H1 (cell line): ENCODE data around the gene DYRK2. TPM values are rescaled to one million over a fixed set of nuclear protein-coding genes. Genes with fewer than 3 reads are reported as not detected.

Experiments
- CTCF ChIA-PET: fragments of 300-600 bp; sonication (Branson Sonifier 250); formaldehyde crosslinking; loops from one replicate; lab custom pipeline; 2021; ENCODE audit not compliant: partially characterized antibody; lab: Charles Lee
- POLR2A ChIA-PET: fragments of 300-600 bp; sonication (Branson Sonifier 250); formaldehyde crosslinking; loops from one replicate; lab custom pipeline; 2021; ENCODE audit warnings: inconsistent platforms; ENCODE audit not compliant: partially characterized antibody; lab: Charles Lee
- DNase-seq, 2 experiments: peaks; one replicate each; pipeline versions ENCODE4 v3.0.0 to v3.0.0-alpha.2; 2010 to 2022; ENCODE audit warnings: low spot score in 2 of 2, low read depth in 1 of 2, mixed read lengths in 1 of 2
- FAIRE-seq: peaks from 2 replicates; lab custom pipeline; 2011; peaks lifted over from hg19 to GRCh38; lab: Jason Lieb, UNC
- H2AFZ ChIP-seq: 2 replicates; pipeline ENCODE4 v1.8.1; 2012; ENCODE audit warnings: low read length, inconsistent platforms
- H2AK5ac ChIP-seq: 2 replicates; pipeline ENCODE4 v1.6.1; 2013; ENCODE audit warnings: low read depth, low read length
- H2BK120ac ChIP-seq: replicated peaks from 2 replicates; pipeline ENCODE3; 2013; ENCODE audit warnings: low read depth, low read length, inconsistent platforms
- H2BK12ac ChIP-seq: 2 replicates; pipeline ENCODE4 v1.6.1; 2013; ENCODE audit warnings: low read depth, low read length
- H2BK15ac ChIP-seq: 2 replicates; pipeline ENCODE4 v1.6.1; 2013; ENCODE audit warnings: low read length
- H2BK20ac ChIP-seq: 2 replicates; pipeline ENCODE4 v1.6.1; 2013; ENCODE audit warnings: low read length
- H2BK5ac ChIP-seq: 2 replicates; pipeline ENCODE4 v1.6.1; 2013; ENCODE audit warnings: low read depth, low read length
- H3K14ac ChIP-seq: 2 replicates; pipeline ENCODE4 v1.6.1; 2013; ENCODE audit warnings: inconsistent platforms; ENCODE audit not compliant: insufficient read length
- H3K18ac ChIP-seq: 2 replicates; pipeline ENCODE4 v1.6.1; 2013; ENCODE audit warnings: low read length; ENCODE audit errors: extremely low read depth
- H3K23ac ChIP-seq: 2 replicates; pipeline ENCODE4 v1.6.1; 2013; ENCODE audit warnings: inconsistent platforms; ENCODE audit not compliant: insufficient read length
- H3K23me2 ChIP-seq: 2 replicates; pipeline ENCODE4 v1.6.1; 2013; ENCODE audit warnings: low read depth, low read length
- H3K27ac ChIP-seq: 2 replicates; pipeline ENCODE4 v1.6.1; 2011; ENCODE audit warnings: low read depth, low read length, inconsistent platforms
- H3K27me3 ChIP-seq, 4 experiments: replicated peaks in 1 of 4; 1 replicate in 1 of 4; 2 replicates in 3 of 4; pipeline versions ENCODE4 v1.6.1 to v1.8.1; 2011 to 2013; ENCODE audit warnings: low read length in 3 of 4, mild to moderate bottlenecking in 3 of 4, inconsistent platforms in 2 of 4, mixed read lengths in 2 of 4, moderate library complexity in 1 of 4; ENCODE audit not compliant: control insufficient read depth in 3 of 4, insufficient read depth in 3 of 4; ENCODE audit errors: extremely low read depth in 1 of 4
- H3K36me3 ChIP-seq, 4 experiments: 2 replicates each; pipeline versions ENCODE4 v1.6.1 to v1.8.1; 2011 to 2013; ENCODE audit warnings: mild to moderate bottlenecking in 4 of 4, low read length in 3 of 4, moderate library complexity in 2 of 4, control low read depth in 1 of 4, inconsistent platforms in 1 of 4; ENCODE audit not compliant: insufficient read depth in 4 of 4, control insufficient read depth in 2 of 4
- H3K4ac ChIP-seq: replicated peaks from 2 replicates; pipeline ENCODE3; 2013; ENCODE audit warnings: low read length, low read depth, mixed read lengths, inconsistent platforms; ENCODE audit not compliant: insufficient read length
- H3K4me1 ChIP-seq, 4 experiments: replicated peaks in 1 of 4; 1 replicate in 1 of 4; 2 replicates in 3 of 4; pipeline versions ENCODE4 v1.6.1 to v1.8.1; 2011 to 2013; ENCODE audit warnings: low read length in 3 of 4, inconsistent platforms in 2 of 4, mixed read lengths in 1 of 4; ENCODE audit not compliant: insufficient read depth in 4 of 4, control insufficient read depth in 3 of 4
- H3K4me2 ChIP-seq, 2 experiments: 2 replicates each; pipeline versions ENCODE4 v1.6.1 to v1.8.1; 2011 to 2013; ENCODE audit warnings: low read depth in 2 of 2, low read length in 2 of 2, control low read depth in 1 of 2, inconsistent platforms in 1 of 2, mild to moderate bottlenecking in 1 of 2; ENCODE audit not compliant: insufficient read depth in 1 of 2
- H3K4me3 ChIP-seq, 4 experiments: fragments of 200-600, 300-600 bp in 1 of 4; sonication (generic), shearing (Covaris generic), sonication (Bioruptor Twin) in 1 of 4; 2 replicates each; pipeline versions ENCODE4 v1.5.1 to v1.8.1; 2011 to 2016; ENCODE audit warnings: low read length in 4 of 4, low read depth in 3 of 4, control low read depth in 2 of 4, inconsistent platforms in 2 of 4, mild to moderate bottlenecking in 2 of 4, mixed read lengths in 1 of 4, moderate library complexity in 1 of 4; ENCODE audit not compliant: insufficient read depth in 2 of 4; ENCODE audit errors: extremely low read depth in 1 of 4
- H3K56ac ChIP-seq: replicated peaks from 2 replicates; pipeline ENCODE3; 2013; ENCODE audit warnings: low read depth, mild to moderate bottlenecking, mixed read lengths, low read length, inconsistent platforms; ENCODE audit not compliant: insufficient read length
- H3K79me1 ChIP-seq: 2 replicates; pipeline ENCODE4 v1.6.1; 2013; ENCODE audit warnings: low read depth, low read length, control low read depth
- H3K79me2 ChIP-seq, 2 experiments: 2 replicates each; pipeline versions ENCODE4 v1.6.1 to v1.8.1; 2012 to 2013; ENCODE audit warnings: low read length in 2 of 2, mild to moderate bottlenecking in 2 of 2, inconsistent platforms in 1 of 2; ENCODE audit not compliant: insufficient read depth in 2 of 2, control insufficient read depth in 1 of 2
- H3K9ac ChIP-seq, 4 experiments: replicated peaks in 1 of 4; 1 replicate in 1 of 4; 2 replicates in 3 of 4; pipeline versions ENCODE4 v1.6.1 to v1.8.1; 2011 to 2013; ENCODE audit warnings: low read depth in 3 of 4, low read length in 3 of 4, control low read depth in 2 of 4, mild to moderate bottlenecking in 2 of 4, moderate library complexity in 2 of 4, inconsistent platforms in 1 of 4; ENCODE audit errors: extremely low read depth in 1 of 4
- H3K9me3 ChIP-seq, 2 experiments: 2 replicates each; pipeline versions ENCODE4 v1.6.1 to v1.8.1; 2012 to 2013; ENCODE audit warnings: mild to moderate bottlenecking in 2 of 2, moderate library complexity in 2 of 2, control low read depth in 1 of 2, inconsistent platforms in 1 of 2, low read depth in 1 of 2, low read length in 1 of 2, mixed read lengths in 1 of 2; ENCODE audit not compliant: insufficient read depth in 2 of 2
- H4K20me1 ChIP-seq, 2 experiments: replicated peaks in 1 of 2; 2 replicates each; pipeline versions ENCODE3 to v1.8.1; 2011 to 2013; ENCODE audit warnings: inconsistent platforms in 2 of 2, low read length in 2 of 2, mild to moderate bottlenecking in 1 of 2; ENCODE audit not compliant: insufficient read depth in 2 of 2, control insufficient read depth in 1 of 2
- H4K5ac ChIP-seq: 2 replicates; pipeline ENCODE4 v1.6.1; 2013; ENCODE audit warnings: low read length, low read depth, mixed read lengths, inconsistent platforms; ENCODE audit not compliant: insufficient read length
- H4K8ac ChIP-seq: 2 replicates; pipeline ENCODE4 v1.8.0; 2013; ENCODE audit warnings: mild to moderate bottlenecking, moderate library complexity, low read length, inconsistent platforms; ENCODE audit not compliant: insufficient read depth; ENCODE audit errors: extremely low read depth
- H4K91ac ChIP-seq: replicated peaks from 2 replicates; pipeline ENCODE3; 2013; ENCODE audit warnings: low read length, mixed read lengths, inconsistent platforms; ENCODE audit not compliant: insufficient read length
- FOSL1 ChIP-seq: IDR thresholded peaks from 2 replicates; pipeline ENCODE4 v1.6.1; 2011; ENCODE audit warnings: mild to moderate bottlenecking, low read depth, low read length, moderate library complexity; ENCODE audit not compliant: insufficient read depth
- RFX5 ChIP-seq: IDR thresholded peaks from 2 replicates; pipeline ENCODE4 v1.6.1; 2011; ENCODE audit warnings: low read depth, low read length, improper control_type of control experiment, borderline replicate concordance
- TAF1 ChIP-seq: IDR thresholded peaks from 2 replicates; pipeline ENCODE4 v1.6.1; 2011; ENCODE audit warnings: mild to moderate bottlenecking, low read depth, low read length
- WGBS, 2 experiments: shearing (Covaris generic) in 1 of 2; methylation state at CpG; one replicate each; pipeline versions ENCODE4 v1.1.6 to v1.1.7; 2013 to 2015; ENCODE audit warnings: low lambda C conversion rate in 2 of 2, mixed read lengths in 2 of 2, inconsistent platforms in 1 of 2, low coverage in 1 of 2, missing lambda C conversion rate in 1 of 2; ENCODE audit not compliant: insufficient replicate concordance in 2 of 2, insufficient coverage in 1 of 2, insufficient read length in 1 of 2; ENCODE audit errors: extremely low coverage in 1 of 2, missing lambda C conversion rate in 1 of 2; 5-methylcytosine and 5-hydroxymethylcytosine counted together
- polyA plus RNA-seq, 7 experiments: library from polyadenylated mRNA; depleted of rRNA in 3 of 7; stranded (reverse) in 5 of 7; unstranded in 2 of 7; fragments of >200 nt in 5 of 7; fragments of 200-250 nt in 2 of 7; gene quantifications; 1 replicate in 5 of 7; 2 replicates in 1 of 7; 4 replicates in 1 of 7; pipeline versions ENCODE4 v1.2.1 to v1.2.3, GENCODE V29; 2011 to 2013; ENCODE audit warnings: missing spikeins in 2 of 7, mixed read lengths in 2 of 7
- total RNA-seq: library from RNA; stranded (reverse); fragmentation: NEBNext Ultra II Directional; extraction: Animal tissue kit (Norgen Biotek cat#: 25700); gene quantifications from 2 replicates; pipeline ENCODE4 v1.2.1, GENCODE V29; 2021
- TF ChIP-seq, protein P1 (sequence below): IDR thresholded peaks from 2 replicates; pipeline ENCODE4 v1.6.1; 2011; ENCODE audit warnings: low read depth, mild to moderate bottlenecking, low read length; ENCODE audit not compliant: insufficient read depth

DYRK2 gene
- total and polyA plus RNA-seq, 2 of the 8 experiments (the other 6 are each of a cell fraction or from before 2014, with no cell fraction given), result 11.2 to 31.6 TPM

DNA sequence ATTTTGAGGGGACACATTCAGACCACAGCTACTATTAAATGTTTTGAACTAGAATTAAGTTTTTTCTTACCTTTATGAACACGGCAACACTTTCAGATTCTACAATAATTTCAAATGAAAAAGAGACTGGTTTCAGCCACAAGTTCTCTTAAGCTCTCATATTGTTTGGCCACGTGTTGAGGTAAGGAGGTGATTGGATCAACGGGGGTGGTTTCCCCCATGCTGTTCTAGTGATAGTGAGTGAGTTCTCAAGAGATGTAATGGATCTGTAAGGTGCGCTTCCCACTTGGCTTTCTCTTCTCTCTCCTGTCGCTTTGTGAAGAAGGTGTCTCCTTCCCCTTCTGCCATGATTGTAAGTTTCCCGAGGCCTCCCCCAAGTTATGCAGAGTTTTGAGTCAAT, 48.9 kb upstream of the DYRK2 start:
- Histone ChIP-seq H2BK20ac (no peak overlapping the region), H2BK12ac (no peak overlapping the region), H3K23ac (no peak overlapping the region), H4K5ac (no peak overlapping the region), H2BK5ac (no peak overlapping the region), H2AK5ac (no peak overlapping the region), H3K9ac (no peak overlapping the region), H4K91ac (no peak overlapping the region), H3K23me2 (no peaks in the 10 kb centered on the region), H3K9me3 (0 out of 4 replicates have a peak, but pooled peaks cover 0 to 2% of the 10 kb centered on the region in 2 experiments), H4K20me1 (no peaks in the 10 kb centered on the region), H2BK15ac (no peak overlapping the region), H3K27ac (no peak overlapping the region), H3K36me3 (no peaks in the 10 kb centered on the region), H3K79me1 (no peaks in the 10 kb centered on the region), H2BK120ac (no peak overlapping the region), H3K27me3 (no peaks in the 10 kb centered on the region), H3K14ac (no peak overlapping the region), H2AFZ (no peak overlapping the region), H3K4me2 (no peak overlapping the region), H3K18ac (no peak overlapping the region), H3K4me3 (no peak overlapping the region), H3K4me1 (peaks cover 0 to 3% (median 1%) of the 10 kb centered on the region in 4 experiments; a peak in 2 of 7 replicates), H3K4ac (no peak overlapping the region), H3K79me2 (no peaks in the 10 kb centered on the region), H3K56ac (no peak overlapping the region), H4K8ac (no peak overlapping the region)
- DNase-seq (no peak), FAIRE-seq (no peak)
- WGBS, 2 experiments, result 92% methylated on average over 6 of the region's 6 CpGs; no CpG with 5 or more reads in 1 of the 2 experiments
- ChIA-PET CTCF (interaction anchor here (1.5 kb wide), 1 partner anchor 81 kb away, joined by 3 read pairs; no protein-coding TSS in a partner anchor), POLR2A (no interaction called here)
- TF ChIP-seq FOSL1 (no peak), RFX5 (no peak), TAF1 (no peak)
- TF ChIP-seq, protein P1, sequence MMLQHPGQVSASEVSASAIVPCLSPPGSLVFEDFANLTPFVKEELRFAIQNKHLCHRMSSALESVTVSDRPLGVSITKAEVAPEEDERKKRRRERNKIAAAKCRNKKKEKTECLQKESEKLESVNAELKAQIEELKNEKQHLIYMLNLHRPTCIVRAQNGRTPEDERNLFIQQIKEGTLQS, result no peak
